HepG2 (cell line): ENCODE results near the gene MAP3K4. TPM values are rescaled to one million over a fixed set of nuclear protein-coding genes. Genes with fewer than 3 reads are reported as not detected.

ENCODE experiments used
- ATAC-seq: fragments of 200-7000 bp; cut with Tn5 transposase; 3 replicates; pipeline ENCODE4 v1.9.1; 2020; ENCODE audit warnings: mild to moderate bottlenecking, moderate library complexity
- BruUV-seq: library from RNA; stranded (reverse); fragments of 400-500 nt; replicated peaks from 2 replicates; lab custom pipeline; 2021; lab: Mats Ljungman, UMichigan
- CTCF ChIA-PET: fragments of 300-600 bp; formaldehyde crosslinking; extraction: SDS; loops from one replicate; lab custom pipeline; 2021; ENCODE audit warnings: low total read pairs, inconsistent platforms, low intra/inter-chr PET ratio; lab: Yijun Ruan, JAX
- POLR2A ChIA-PET: fragments of 350-600 bp; sonication (Branson Sonifier 250); formaldehyde crosslinking; loops from one replicate; lab custom pipeline; 2020; ENCODE audit warnings: antibody characterized with exemption, inconsistent platforms; lab: Yijun Ruan, JAX
- DNase-seq: peaks from one replicate; pipeline ENCODE4 v3.0.0-alpha.2; 2015; ENCODE audit warnings: low spot score
- FAIRE-seq: peaks from 3 replicates; lab custom pipeline; 2011; peaks lifted over from hg19 to GRCh38; lab: Jason Lieb, UNC
- H2AFZ ChIP-seq: one replicate; pipeline ENCODE4 v1.6.1; 2011; ENCODE audit warnings: low read length, inconsistent platforms
- H3K27ac ChIP-seq: fragments of 300-600 bp; 3 replicates; pipeline ENCODE4 v1.8.0; 2011; ENCODE audit warnings: mixed run types, mild to moderate bottlenecking, mixed read lengths, low read length, inconsistent platforms; ENCODE audit not compliant: insufficient read depth; ENCODE audit errors: extremely low read length
- H3K27me3 ChIP-seq, 2 experiments: fragments of 200-600 bp in 1 of 2; 2 replicates in 1 of 2; 3 replicates in 1 of 2; pipeline versions ENCODE4 v1.6.0 to v1.8.0; 2011; ENCODE audit warnings: low read length in 2 of 2, mild to moderate bottlenecking in 2 of 2, moderate library complexity in 2 of 2, inconsistent platforms in 1 of 2; ENCODE audit not compliant: insufficient read depth in 2 of 2, control insufficient read depth in 1 of 2
- H3K36me3 ChIP-seq, 2 experiments: fragments of 200-600 bp in 1 of 2; replicated peaks in 1 of 2; 2 replicates in 1 of 2; 3 replicates in 1 of 2; pipeline versions ENCODE4 v1.5.1 to v1.8.0; 2011; ENCODE audit warnings: low read length in 2 of 2, inconsistent platforms in 1 of 2; ENCODE audit not compliant: insufficient read depth in 2 of 2, control insufficient read depth in 1 of 2
- H3K4me1 ChIP-seq: 2 replicates; pipeline ENCODE4 v1.5.1; 2012; ENCODE audit warnings: low read length, inconsistent platforms; ENCODE audit not compliant: insufficient read depth
- H3K4me2 ChIP-seq: 2 replicates; pipeline ENCODE4 v1.6.0; 2011; ENCODE audit warnings: low read depth, low read length, inconsistent platforms
- H3K4me3 ChIP-seq, 3 experiments: fragments of 200-600 bp in 1 of 3; sonication (generic), shearing (Covaris generic) in 1 of 3; replicated peaks in 1 of 3; 2 replicates each; pipeline ENCODE4 v1.5.1; 2011 to 2016; ENCODE audit warnings: low read length in 3 of 3, inconsistent platforms in 2 of 3, low read depth in 2 of 3, mild to moderate bottlenecking in 2 of 3, control low read depth in 1 of 3, mixed read lengths in 1 of 3; ENCODE audit not compliant: insufficient read depth in 1 of 3
- H3K79me2 ChIP-seq: one replicate; pipeline ENCODE4 v1.6.1; 2011; ENCODE audit warnings: low read length, inconsistent platforms; ENCODE audit not compliant: insufficient read depth
- H3K9ac ChIP-seq: 2 replicates; pipeline ENCODE4 v1.6.0; 2011; ENCODE audit warnings: mild to moderate bottlenecking, low read depth, low read length, inconsistent platforms; ENCODE audit not compliant: insufficient read depth
- H3K9me3 ChIP-seq: 2 replicates; pipeline ENCODE4 v1.5.1; 2012; ENCODE audit warnings: mild to moderate bottlenecking, low read length
- H4K20me1 ChIP-seq: 2 replicates; pipeline ENCODE4 v1.6.0; 2011; ENCODE audit warnings: inconsistent platforms, mild to moderate bottlenecking, low read length, moderate library complexity; ENCODE audit not compliant: insufficient read depth
- CREB1 ChIP-seq, 2 experiments: fragments of 450-650 bp in 1 of 2; IDR thresholded peaks; 2 replicates each; pipeline ENCODE4 v1.6.1; 2016 to 2017; ENCODE audit warnings: control low read depth in 1 of 2, mild to moderate bottlenecking in 1 of 2, missing compliant biosample characterization in 1 of 2, missing genetic modification characterization in 1 of 2
- FOXJ3 ChIP-seq: sonication (generic); formaldehyde crosslinking; IDR thresholded peaks from 2 replicates; pipeline ENCODE4 v1.4.0; 2020; ENCODE audit warnings: missing genetic modification reagents, mild to moderate bottlenecking, borderline replicate concordance
- GLI4 ChIP-seq: sonication (generic); formaldehyde crosslinking; IDR thresholded peaks from 2 replicates; pipeline ENCODE4 v1.5.1; 2020; ENCODE audit warnings: missing genetic modification reagents, mild to moderate bottlenecking, moderate library complexity, borderline replicate concordance
- NONO ChIP-seq, 2 experiments: fragments of 450-650 bp in 1 of 2; sonication (generic) in 1 of 2; formaldehyde crosslinking in 1 of 2; IDR thresholded peaks in 1 of 2; conservative IDR thresholded peaks in 1 of 2; 2 replicates each; pipeline versions ENCODE4 v1.6.1 to v1.8.0; 2017 to 2022; ENCODE audit warnings: mild to moderate bottlenecking in 1 of 2, missing genetic modification reagents in 1 of 2, moderate library complexity in 1 of 2
- POLR2G ChIP-seq: fragments of 200-400 bp; formaldehyde crosslinking; IDR thresholded peaks from 2 replicates; pipeline ENCODE4 v1.6.1; 2018; ENCODE audit warnings: mild to moderate bottlenecking, low read depth, low read length, moderate library complexity
- ZFY ChIP-seq: sonication (generic); formaldehyde crosslinking; IDR thresholded peaks from 2 replicates; pipeline ENCODE4 v1.4.0; 2020; ENCODE audit warnings: missing genetic modification reagents
- ZNF7 ChIP-seq: IDR thresholded peaks from 2 replicates; pipeline ENCODE4 v1.6.1; 2016; ENCODE audit warnings: missing biosample characterization, missing genetic modification reagents
- WGBS: methylation state at CpG from one replicate; pipeline ENCODE4 v1.1.6; 2017; ENCODE audit warnings: low lambda C conversion rate; 5-methylcytosine and 5-hydroxymethylcytosine counted together
- in situ Hi-C: cut with HindIII; loops from 2 replicates; pipeline ENCODE4 v1.10.0; 2017; ENCODE audit warnings: low pct_unique_long_range_greater_than_20kb; ENCODE audit not compliant: extremely low pct_ligation_motif_present
- intact Hi-C: fragments of 100-400 bp; cut with micrococcal nuclease; formaldehyde crosslinking; loops from one replicate; pipeline ENCODE4 v1.10.0; 2022; ENCODE audit not compliant: unreplicated experiment
- polyA plus RNA-seq, 8 experiments: library from polyadenylated mRNA; depleted of rRNA in 3 of 8; stranded (reverse) in 7 of 8; unstranded in 1 of 8; fragments of >200 nt; fragmentation: Illumina TruSeq in 4 of 8; extraction: Trizol in 4 of 8; gene quantifications; 2 replicates each; pipeline versions ENCODE4 v1.2.1 to v1.2.3, GENCODE V29; 2011 to 2016; ENCODE audit warnings: low read depth in 4 of 8, missing spikeins in 1 of 8, mixed read lengths in 1 of 8; ENCODE audit not compliant: insufficient read depth in 1 of 8
- total RNA-seq, 5 experiments: library from RNA; depleted of rRNA; stranded (reverse); fragments of >200 nt; fragmentation: Illumina TruSeq; extraction: Trizol; gene quantifications; 2 replicates each; pipeline ENCODE4 v1.2.3, GENCODE V29; 2016; ENCODE audit warnings: low read depth in 1 of 5
- TF ChIP-seq, protein P1 (sequence below): sonication (generic); formaldehyde crosslinking; conservative IDR thresholded peaks from 2 replicates; pipeline ENCODE4 v1.4.0; 2020; ENCODE audit warnings: missing genetic modification reagents
- TF ChIP-seq, protein P2 (sequence below): sonication (generic); formaldehyde crosslinking; IDR thresholded peaks from 2 replicates; pipeline ENCODE4 v1.4.0; 2020; ENCODE audit warnings: low read depth, missing genetic modification reagents
- TF ChIP-seq, protein P3 (sequence below): IDR thresholded peaks from 2 replicates; pipeline ENCODE4 v1.6.1; 2016; ENCODE audit warnings: missing compliant biosample characterization, missing genetic modification reagents, borderline replicate concordance
- TF ChIP-seq, protein P4 (sequence below): sonication (generic); formaldehyde crosslinking; IDR thresholded peaks from 2 replicates; pipeline ENCODE4 v1.4.0; 2020; ENCODE audit warnings: missing genetic modification reagents, borderline replicate concordance

Gene MAP3K4
- total and polyA plus RNA-seq, 2 of the 13 experiments (the other 11 are each of a cell fraction or from before 2014, with no cell fraction given) = 12.9 to 33.6 TPM

DNA sequence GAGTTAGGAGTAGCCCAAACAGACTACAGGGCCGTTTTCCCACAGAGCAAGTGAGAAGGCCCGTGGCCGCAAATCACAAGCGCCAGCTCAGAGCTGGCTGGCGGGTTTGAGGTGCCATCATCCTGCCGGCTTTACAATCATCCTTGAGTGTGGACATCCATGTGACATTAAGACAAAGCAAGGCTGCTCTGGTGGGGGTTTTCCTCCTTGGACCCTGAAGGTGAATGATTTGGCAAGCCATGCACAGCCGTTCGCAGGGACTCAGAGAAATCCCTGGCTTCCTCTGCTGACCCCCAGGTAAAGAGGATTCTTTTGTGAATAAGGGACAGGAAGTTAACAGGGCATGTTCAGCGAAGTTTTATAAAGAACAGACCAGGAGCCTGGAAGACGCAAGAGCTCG is 145.1 kb downstream of the MAP3K4 start:
- ChIA-PET POLR2A (no interaction called here), CTCF (no interaction called here)
- TF ChIP-seq, protein P1, sequence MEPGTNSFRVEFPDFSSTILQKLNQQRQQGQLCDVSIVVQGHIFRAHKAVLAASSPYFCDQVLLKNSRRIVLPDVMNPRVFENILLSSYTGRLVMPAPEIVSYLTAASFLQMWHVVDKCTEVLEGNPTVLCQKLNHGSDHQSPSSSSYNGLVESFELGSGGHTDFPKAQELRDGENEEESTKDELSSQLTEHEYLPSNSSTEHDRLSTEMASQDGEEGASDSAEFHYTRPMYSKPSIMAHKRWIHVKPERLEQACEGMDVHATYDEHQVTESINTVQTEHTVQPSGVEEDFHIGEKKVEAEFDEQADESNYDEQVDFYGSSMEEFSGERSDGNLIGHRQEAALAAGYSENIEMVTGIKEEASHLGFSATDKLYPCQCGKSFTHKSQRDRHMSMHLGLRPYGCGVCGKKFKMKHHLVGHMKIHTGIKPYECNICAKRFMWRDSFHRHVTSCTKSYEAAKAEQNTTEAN (CRISPR knock-in tag) = no peak
- TF ChIP-seq, protein P2, sequence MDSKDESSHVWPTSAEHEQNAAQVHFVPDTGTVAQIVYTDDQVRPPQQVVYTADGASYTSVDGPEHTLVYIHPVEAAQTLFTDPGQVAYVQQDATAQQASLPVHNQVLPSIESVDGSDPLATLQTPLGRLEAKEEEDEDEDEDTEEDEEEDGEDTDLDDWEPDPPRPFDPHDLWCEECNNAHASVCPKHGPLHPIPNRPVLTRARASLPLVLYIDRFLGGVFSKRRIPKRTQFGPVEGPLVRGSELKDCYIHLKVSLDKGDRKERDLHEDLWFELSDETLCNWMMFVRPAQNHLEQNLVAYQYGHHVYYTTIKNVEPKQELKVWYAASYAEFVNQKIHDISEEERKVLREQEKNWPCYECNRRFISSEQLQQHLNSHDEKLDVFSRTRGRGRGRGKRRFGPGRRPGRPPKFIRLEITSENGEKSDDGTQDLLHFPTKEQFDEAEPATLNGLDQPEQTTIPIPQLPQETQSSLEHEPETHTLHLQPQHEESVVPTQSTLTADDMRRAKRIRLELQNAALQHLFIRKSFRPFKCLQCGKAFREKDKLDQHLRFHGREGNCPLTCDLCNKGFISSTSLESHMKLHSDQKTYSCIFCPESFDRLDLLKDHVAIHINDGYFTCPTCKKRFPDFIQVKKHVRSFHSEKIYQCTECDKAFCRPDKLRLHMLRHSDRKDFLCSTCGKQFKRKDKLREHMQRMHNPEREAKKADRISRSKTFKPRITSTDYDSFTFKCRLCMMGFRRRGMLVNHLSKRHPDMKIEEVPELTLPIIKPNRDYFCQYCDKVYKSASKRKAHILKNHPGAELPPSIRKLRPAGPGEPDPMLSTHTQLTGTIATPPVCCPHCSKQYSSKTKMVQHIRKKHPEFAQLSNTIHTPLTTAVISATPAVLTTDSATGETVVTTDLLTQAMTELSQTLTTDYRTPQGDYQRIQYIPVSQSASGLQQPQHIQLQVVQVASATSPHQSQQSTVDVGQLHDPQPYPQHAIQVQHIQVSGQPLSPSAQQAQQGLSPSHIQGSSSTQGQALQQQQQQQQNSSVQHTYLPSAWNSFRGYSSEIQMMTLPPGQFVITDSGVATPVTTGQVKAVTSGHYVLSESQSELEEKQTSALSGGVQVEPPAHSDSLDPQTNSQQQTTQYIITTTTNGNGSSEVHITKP (CRISPR knock-in tag) = no peak
- TF ChIP-seq POLR2G (no peak), ZNF7 (CRISPR knock-in tag) (no peak), NONO (IDR thresholded peaks at IDR 0.05) (no peak), NONO (CRISPR knock-in tag; conservative IDR thresholded peaks at IDR 0.05) (no peak), CREB1 (IDR thresholded peaks at IDR 0.05) (no peak), CREB1 (CRISPR knock-in tag; IDR thresholded peaks at IDR 0.05) (no peak), FOXJ3 (CRISPR knock-in tag) (no peak), ZFY (0 out of 2 replicates have a peak, but pooled peaks have one; percentile 9), GLI4 (no peak)
- TF ChIP-seq, protein P3, sequence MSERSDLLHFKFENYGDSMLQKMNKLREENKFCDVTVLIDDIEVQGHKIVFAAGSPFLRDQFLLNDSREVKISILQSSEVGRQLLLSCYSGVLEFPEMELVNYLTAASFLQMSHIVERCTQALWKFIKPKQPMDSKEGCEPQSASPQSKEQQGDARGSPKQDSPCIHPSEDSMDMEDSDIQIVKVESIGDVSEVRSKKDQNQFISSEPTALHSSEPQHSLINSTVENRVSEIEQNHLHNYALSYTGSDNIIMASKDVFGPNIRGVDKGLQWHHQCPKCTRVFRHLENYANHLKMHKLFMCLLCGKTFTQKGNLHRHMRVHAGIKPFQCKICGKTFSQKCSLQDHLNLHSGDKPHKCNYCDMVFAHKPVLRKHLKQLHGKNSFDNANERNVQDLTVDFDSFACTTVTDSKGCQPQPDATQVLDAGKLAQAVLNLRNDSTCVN (CRISPR knock-in tag) = no peak
- TF ChIP-seq, protein P4, sequence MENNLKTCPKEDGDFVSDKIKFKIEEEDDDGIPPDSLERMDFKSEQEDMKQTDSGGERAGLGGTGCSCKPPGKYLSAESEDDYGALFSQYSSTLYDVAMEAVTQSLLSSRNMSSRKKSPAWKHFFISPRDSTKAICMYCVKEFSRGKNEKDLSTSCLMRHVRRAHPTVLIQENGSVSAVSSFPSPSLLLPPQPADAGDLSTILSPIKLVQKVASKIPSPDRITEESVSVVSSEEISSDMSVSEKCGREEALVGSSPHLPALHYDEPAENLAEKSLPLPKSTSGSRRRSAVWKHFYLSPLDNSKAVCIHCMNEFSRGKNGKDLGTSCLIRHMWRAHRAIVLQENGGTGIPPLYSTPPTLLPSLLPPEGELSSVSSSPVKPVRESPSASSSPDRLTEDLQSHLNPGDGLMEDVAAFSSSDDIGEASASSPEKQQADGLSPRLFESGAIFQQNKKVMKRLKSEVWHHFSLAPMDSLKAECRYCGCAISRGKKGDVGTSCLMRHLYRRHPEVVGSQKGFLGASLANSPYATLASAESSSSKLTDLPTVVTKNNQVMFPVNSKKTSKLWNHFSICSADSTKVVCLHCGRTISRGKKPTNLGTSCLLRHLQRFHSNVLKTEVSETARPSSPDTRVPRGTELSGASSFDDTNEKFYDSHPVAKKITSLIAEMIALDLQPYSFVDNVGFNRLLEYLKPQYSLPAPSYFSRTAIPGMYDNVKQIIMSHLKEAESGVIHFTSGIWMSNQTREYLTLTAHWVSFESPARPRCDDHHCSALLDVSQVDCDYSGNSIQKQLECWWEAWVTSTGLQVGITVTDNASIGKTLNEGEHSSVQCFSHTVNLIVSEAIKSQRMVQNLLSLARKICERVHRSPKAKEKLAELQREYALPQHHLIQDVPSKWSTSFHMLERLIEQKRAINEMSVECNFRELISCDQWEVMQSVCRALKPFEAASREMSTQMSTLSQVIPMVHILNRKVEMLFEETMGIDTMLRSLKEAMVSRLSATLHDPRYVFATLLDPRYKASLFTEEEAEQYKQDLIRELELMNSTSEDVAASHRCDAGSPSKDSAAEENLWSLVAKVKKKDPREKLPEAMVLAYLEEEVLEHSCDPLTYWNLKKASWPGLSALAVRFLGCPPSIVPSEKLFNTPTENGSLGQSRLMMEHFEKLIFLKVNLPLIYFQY (CRISPR knock-in tag) = no peak

More for the DNA sequence above, 145.1 kb downstream of the MAP3K4 start:
- Histone ChIP-seq H3K4me1 (peaks cover 31% of the 10 kb centered on the region), H3K27me3 (no peaks in the 10 kb centered on the region), H3K9ac (no peak overlapping the region), H3K4me2 (peak overlapping the region; percentile 57; the same call in 1 of the 2 replicates), H2AFZ (no peak overlapping the region), H3K9me3 (no peaks in the 10 kb centered on the region), H3K4me3 (no peak overlapping the region), H4K20me1 (no peaks in the 10 kb centered on the region), H3K36me3 (peaks cover 0 to 1% of the 10 kb centered on the region in 2 experiments; a peak in 1 of 5 replicates), H3K79me2 (no peaks in the 10 kb centered on the region), H3K27ac (peak overlapping the region; percentile 30)
- no peak for FAIRE-seq
- no TSS peak for BruUV-seq
- in situ Hi-C loops = no loop called here
- intact Hi-C loops = no loop called here
- no peak for ATAC-seq
- WGBS = 93% methylated on average over 11 of the region's 11 CpGs
- no peak for DNase-seq
